A204.1 (cell line): ENCODE measurements around the gene SLC37A1.
"Not testable (repeated sequence)": the region's sequence is repeated elsewhere in the genome, so short reads cannot be mapped to it uniquely, and the experiment has no call there.

ENCODE experiments used
- FAIRE-seq: peaks from 2 replicates; lab custom pipeline; 2012; peaks lifted over from hg19 to GRCh38; lab: Jason Lieb, UNC

The SLC37A1 gene

DNA sequence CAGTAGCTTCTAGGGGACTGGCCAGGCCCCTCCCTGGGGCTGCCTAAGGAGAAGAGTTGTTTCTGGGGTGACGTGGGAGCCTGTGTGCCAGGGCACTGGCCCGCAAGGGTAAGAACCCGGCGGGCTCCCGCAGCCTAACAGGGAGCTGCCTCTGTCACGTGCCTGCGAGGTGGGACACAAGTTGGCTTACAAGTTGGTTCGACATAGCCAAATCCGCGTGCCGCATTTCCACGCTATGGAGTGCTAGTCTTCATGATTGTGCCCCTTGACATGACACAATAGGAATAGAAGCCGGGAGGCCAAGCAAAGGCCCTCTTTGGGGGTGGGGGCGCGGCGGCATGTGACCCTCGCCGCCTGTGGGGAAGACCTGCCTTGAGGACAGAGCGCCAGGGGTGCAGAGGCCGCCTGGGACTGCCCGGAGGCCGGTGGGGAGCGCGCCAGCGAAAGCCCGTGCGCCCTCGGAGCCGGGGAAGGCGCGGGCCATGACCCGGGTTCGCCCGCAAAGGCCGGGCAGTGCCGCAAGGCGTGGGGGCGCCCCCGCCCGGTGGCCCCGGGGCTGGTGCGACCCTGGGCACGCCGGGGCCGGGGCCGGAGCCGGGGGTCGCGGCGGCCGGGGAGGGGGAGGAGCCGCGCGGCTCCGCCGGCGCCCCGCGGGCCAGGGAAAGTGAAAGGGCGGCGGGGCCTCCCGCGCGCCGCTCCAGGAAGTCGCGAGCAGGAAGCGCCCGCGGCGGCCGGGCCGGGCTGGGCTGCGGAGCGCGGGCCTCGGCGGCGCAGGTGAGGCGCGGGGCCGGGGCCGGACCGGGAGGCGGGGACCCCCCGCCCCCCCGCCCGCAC, at the start of gene SLC37A1:
Gene SLC37A1 (plus strand): TSS at position 702 of the 834 bp plus-strand sequence. CDS start 4,603 bp downstream, outside the sequence.
- no peak for FAIRE-seq

DNA sequence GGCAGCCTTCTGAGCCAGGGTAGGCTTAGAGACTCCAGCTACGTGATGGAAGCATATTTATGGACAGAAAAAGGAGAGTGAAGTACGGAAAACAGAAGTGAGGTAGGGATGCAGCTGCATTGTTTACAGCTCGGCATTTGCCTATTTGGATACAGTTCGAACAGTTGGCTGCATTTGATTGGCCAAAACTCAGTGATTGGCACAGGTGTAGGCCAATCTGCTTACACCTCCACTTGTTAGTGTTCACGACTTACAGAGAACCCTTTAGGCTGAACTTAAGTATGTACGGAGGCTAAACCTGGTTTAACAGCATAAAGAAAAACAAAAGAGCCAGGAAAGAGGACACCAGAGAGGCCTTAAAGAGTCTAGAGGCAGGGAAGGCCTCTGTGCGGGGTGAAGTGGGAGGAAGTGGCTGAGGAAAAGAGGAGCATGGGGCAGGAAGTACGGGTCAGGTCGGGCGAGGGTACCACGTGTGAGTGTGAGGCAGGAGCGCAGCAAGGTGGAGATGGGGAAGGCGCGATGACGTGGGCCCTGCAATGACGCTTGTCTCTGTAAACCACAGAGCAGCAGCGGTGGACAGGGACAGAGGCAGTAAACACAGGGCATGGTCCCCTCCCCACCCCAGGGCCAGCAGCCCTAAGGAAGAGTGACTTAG, 49.7 kb upstream of the SLC37A1 start:
- FAIRE-seq = no peak

DNA sequence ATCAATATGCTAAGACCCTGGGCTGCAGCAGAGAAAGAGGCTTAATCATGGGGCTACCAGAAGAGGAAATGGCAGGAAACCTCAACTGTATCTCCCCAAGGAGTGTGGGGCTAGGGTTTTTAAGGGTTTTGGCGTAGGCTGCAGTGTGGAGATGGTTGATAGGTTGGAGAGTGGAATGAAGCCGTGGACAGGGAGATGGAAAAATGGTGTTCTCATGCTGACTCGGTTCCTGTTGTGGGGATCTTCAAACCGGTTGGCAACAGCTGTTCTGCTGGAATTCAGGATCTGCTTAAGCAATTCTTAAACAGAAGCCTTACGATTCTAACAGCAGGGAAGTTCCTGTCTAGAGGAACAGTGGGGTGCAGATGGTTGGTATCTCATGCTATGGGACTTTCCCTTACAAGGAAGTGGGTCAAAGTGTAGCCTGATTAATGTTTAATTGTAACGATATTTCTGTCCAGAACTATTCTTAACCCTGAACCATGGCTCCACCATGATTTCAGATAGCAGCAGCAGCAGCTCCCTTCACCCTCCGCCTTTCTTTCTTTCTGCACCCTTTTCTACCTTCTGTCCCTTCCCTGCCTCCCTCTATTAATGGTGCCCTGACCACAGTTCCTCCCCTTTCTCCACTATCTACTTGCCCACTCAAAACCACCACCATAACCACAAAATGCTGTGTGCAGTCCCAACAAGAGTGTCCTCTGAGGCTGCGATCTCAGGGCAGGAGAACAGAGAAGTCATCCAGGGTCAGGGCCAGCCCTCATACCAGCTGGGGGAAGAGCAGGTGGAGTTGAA, 48.4 kb upstream of the SLC37A1 start:
- no peak for FAIRE-seq

DNA sequence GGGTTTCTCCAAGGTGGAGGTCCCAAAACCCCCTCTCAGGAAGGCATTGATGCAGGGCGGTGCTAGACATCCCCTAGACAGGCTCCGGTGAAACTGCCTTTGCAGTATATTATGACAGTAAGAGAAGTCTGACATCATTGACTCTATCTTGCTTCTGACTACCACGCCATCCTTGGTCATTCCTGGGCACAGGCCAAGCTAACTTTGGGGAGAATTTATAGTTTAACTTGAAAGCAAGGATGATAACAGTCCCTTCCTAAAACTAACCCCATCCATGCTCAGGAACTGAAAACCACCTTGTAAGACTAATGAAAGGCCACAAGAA, 47.9 kb upstream of the SLC37A1 start:
- FAIRE-seq = no peak

DNA sequence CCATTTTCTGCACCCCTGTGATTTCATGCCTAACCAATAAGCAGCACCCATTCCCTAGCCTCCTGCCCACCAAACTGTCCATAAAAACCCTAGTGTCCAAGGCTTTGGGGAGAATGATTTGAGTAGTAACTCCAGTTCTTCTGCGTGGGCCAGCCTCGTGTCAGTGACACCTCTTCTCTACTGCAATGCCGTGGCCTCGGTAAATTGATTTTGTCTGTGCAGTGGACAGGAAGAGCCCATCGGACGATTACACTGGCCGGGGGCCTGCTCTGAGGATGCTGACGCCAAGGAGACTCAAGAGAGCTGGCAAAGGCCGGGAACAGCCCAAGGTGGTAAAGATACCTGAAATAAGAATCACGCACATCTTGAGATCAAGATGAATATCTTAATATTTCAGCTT, 47.0 kb upstream of the SLC37A1 start:
- FAIRE-seq = no peak

DNA sequence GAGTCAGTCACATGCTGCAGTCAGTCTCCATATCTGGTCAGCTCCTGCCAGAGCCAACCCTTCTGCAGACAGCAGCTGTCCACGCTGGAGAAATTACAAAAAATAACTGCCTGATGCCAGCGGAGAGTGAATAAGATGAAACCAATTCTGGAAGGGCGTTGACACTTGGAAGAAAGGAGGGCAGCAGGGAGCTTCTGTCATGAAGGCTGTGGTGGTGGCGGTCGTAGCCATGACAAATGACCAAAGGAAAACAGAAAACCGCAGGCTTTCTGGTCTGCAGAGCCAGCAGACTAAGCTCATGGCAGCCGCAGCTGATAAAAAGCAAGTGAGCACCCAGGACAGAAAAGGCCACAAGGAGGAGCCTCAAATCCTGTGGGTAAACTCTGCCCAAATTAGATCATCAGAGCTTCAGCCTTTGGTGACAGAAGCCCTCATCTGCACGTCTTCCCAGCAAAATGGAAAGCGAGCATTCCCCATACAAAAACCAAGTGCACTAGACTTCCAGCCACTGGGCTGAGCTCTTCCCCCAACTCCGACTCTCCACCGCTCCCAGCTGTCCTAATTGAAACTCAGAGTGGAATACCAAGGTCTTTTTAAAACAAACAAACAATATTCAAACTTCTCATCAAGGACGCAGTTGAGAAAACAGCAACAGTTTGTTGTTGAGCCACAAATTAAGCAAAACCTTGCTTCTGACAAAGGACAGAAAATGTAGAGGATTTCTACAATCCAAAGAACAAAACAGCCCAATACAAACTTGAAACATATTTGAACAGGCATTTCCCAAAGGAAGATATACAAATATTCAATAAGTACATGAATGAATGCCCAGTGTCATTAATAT, 46.3 kb upstream of the SLC37A1 start:
- no peak for FAIRE-seq

DNA sequence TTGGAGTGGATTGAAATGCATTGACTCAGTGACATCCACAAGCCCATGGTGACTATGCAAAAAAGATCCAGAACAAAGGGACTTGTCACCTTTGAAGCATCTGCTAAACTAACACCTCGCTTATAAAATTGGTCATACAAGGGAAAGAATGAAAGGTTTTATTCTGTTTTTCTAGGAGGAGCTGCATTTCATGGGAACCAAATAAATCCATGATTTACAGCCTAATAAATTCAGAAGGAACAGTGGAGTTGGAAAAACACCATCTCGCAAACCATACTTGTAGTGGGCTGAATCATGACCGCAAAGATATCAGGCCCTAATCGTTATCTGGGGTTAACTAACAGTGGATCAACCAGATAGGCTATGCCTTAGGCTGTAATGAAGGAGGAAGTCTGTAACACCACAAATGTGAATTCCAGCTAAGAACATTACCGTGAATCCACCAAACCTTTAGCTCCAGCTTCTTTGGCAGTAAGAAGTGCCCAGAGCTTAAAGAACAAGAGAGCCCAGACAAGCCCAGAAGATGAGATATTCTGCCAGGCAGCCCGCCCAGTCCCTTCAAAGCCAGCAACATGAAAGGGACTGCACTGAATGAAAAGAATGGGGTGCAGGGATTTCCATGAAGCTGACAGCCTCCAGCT, 45.0 kb upstream of the SLC37A1 start:
- no peak for FAIRE-seq

DNA sequence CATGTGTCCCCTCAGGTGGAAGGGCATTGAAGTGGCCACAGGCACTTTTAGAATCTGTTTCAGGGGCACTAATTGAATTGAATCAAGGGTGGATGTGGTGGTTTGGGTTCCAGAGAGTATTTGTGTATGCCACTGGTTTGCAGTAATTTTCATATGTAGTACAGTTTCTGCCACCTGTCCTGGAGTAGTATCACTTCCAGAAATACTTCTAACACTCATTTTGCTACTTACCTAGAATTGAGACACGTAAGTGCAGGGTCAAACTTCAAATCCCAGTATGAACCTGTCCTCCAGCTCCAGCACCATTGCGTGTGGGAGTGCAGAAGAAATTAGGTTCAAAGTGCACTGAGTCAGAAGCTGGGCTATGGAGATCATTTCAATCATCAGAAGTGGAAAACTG, 44.4 kb upstream of the SLC37A1 start:
- no peak for FAIRE-seq

DNA sequence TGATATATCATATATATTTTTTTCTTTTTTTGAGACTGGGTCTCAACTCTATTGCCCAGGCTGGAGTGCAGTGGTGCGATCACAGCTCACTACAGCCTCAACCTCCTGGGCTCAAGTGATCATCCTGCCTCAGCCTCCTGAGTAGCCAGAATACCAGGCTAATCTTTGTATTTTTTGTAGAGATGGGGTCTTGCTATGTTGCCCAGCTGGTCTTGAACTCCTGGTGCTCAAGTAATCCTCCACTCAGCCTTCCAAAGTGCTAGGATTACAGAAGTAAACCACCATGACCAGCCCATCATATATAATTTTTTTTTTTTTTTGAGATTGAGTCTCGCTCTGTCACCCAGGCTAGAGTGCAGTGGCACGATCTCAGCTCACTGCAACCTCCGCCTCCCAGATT, 43.9 kb upstream of the SLC37A1 start:
- not testable (repeated sequence) for FAIRE-seq

DNA sequence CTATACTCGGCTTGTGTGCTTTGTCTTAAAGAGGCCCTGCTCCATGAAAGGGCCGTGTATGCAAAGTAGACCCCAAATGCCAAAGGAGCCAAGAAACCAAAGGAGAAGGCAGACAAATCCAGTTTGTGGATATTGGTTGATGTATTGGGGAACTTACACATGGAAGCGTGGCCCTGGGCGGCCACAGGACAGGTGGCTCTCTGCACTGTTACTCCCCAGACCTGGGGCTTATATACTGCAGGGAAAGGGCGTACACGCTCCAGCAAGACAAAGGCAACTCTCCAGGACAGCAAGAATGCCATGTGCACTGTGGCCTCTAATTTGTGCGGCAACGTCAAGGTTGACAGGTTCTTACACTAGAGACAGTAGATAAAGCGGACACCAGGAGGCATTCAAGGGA, 42.4 kb upstream of the SLC37A1 start:
- no peak for FAIRE-seq

DNA sequence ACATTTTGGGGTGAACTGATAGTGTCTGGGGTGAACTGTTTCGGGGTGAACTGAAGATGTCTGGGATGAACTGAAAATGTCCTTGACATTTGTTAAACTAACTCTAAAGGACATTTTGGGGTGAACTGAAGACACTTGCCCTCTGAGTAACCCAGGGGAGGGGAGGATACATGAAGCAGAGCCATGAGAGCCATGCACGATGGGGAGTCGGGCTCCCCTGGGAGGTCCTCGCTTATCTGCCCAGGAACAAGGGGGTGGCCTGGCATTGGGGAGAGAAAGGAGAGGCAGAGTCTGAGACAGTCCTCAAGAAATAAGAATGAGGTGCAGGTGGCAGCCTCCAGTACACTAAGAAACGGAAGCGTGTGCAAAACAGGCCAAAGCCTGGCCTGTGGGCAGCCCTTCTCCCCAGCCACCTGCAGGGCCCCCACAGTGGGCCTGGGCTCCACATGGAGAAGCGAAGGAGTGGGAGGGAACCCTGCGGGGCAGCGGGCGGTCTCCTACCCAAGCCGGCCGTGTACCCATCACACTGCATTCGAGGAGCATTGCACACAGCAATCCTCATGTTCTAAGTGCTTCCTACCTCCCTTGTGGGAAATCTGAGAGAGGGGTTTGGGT, 41.8 kb upstream of the SLC37A1 start:
- no peak for FAIRE-seq

DNA sequence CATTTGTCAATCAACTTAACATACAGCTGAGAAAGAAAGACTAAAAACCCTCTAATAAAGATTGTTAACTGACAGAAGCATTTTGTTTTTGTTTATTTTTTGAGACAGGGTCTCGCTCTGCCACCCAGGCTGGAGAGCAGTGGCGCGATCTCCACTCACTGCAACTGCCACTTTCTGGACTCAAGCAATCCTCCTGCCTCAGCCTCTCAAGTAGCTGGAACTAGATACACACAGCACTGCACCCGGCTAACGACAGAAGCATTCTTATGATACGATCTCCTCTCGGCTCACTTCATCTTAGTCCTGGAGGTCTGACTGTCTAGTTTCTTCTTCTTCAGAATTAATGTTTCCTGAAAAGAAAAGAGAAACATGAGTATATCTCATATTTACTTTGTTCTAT, 41.1 kb upstream of the SLC37A1 start:
- no peak for FAIRE-seq

DNA sequence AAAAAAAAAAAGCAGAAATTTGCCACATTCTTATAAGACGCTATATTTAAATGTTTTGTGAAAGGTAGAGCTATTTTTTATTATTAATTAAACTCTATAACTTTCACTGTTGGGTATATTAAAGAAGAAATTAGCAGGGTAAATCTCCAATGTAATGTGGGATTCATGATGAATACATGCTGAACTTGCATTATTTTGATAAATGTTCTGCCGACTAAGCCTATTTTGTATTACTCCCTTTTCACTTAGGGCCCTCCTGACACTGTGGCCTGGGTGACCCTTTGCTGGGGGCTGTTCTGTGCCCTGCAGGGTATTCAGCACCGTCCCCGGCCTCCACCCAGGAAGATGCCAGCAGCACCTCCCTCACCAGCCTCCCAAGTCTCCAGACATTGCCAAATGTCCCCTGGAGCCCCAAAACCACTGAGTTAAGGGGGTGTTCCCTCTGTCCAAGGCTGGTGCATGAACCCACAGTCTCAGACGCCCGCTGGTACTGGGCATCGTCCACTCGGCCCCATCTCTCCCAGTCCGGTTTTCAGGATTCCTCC, 40.1 kb upstream of the SLC37A1 start:
- no peak for FAIRE-seq

DNA sequence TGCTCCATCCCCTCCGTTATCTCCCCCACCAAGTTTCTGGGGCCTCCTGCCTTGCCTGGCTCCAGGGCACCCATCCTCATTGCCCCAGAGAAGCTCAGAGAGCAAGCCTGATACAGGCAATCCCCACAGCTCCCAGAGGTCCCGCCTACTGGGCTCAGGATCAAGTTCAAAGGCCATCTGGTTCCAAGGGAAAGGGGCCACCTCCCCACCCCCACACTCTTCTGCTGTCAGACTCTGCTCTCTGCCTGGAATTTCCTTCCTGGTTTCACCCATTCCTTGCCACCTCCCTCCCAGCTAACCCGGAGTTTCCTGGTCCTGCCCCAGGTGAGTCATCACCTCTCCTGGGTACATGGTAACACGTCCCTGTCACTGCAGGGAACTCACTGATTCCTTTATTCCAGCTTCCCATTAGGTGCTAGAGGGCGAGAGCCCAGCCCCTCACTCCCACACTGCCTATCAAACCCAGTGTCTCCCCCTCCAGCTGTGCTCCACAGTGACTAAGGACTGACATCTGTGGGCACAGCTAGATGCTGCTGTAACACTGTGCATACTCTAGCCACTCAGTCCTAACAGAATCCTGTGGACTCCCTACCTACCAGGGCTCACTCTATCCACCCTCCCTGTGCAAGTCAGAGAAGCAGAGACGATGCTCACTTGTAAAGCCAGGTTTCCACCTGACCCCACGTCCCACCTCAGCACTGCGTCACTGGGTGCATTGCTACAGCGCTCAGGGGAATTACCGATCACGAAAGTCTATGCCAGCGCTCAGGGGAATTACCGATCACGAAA, 39.4 kb upstream of the SLC37A1 start:
- no peak for FAIRE-seq

DNA sequence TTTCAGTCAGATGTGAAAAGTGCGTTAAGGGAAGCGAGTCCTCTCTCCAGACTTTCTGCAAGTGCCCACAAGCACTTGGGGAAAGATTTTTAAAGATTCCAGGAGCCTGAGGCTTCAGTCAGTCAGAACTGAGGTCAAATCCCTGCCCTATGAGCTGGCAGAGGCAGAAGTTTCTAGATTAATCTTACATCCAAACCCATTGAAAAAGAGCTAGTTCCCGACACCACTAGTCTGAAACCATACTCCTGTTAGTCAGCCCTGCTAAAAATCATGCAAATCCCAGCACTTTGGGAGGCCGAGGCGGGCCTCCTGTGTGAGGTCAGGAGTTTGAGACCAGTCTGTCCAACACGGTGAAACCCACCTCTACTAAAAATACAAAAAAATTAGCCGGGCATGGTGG, 38.6 kb upstream of the SLC37A1 start:
- FAIRE-seq = no peak

DNA sequence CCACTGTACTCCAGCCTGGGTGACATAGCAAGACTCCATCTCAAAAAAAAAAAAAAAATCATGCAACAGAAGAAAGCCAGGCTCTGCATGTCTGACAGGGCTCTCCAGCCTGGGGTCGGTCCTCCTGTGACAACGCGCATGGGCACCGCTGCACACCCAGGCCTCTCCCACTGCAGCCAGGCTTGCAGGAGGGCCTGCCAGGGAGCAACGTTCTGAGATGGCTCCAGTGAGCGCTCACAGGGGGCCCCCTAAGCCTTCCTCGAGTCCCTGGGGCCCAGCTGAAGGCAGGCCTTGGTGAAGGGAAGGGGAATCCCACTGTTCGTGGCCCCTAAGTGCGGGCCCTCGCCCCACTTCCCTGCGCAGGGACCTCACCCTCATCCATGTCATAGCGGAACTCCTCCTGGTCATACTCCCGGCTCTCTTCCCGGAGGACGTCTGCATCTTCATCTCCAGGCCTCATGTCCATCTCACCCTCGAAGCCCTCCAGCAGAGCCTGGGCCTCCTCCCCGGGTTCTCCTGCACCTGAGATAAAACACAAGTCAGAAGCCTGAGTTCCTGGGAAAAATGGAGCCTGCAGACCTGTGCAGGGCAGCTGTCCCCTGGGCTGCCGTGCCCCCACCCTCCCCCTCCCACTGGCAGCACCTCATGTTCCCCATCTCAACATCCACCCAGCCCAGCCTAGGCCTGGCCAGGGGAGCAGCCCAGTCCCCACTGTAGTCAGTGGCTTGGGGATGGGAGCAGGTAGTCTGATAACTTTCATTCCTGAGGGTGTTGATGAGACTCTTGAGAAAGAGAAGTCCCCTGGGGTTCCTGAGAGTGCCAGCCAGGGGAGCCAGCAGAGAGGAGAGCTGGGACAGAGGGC, 37.9 kb upstream of the SLC37A1 start:
- no peak for FAIRE-seq

DNA sequence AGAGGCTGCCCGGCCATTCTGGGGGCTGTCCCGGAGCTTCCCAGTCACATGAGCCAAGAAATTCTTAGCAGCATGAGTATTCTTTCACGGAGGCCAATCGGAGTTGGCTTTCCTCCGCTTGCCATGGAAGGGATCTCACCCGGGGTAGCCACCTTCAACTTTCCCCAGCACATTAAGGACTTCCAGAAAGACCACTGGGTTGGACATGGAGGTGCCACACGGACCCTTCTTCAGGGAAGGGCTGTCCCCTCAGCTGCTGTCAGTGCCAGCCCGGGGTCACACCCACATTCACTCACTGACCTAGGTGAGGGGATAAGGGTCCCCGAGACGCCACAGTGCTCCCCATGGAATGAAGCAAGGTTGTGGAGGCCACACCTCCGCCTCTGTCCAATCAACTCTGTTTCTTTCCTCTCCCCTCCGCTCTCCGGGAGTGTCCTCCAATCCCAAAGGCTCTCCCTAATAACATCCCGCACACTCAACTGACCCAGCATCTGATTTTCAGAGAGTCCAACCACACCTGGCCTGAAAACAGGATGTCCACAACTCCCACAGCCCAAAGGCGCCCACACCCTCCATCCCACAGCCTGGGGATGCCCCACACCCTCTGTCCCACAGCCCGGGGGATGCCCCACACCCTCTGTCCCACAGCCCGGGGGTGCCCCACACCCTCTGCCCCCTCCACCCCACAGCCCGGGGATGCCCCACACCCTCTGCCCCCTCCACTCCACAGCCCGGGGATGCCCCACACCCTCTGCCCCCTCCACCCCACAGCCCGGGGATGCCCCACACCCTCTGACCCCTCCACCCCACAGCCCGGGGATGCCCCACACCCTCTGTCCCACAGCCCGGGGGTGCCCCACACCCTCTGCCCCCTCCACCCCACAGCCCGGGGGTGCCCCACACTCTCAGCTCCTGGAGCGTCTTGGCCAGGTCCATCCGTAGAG, 37.0 kb upstream of the SLC37A1 start:
- FAIRE-seq = no peak

DNA sequence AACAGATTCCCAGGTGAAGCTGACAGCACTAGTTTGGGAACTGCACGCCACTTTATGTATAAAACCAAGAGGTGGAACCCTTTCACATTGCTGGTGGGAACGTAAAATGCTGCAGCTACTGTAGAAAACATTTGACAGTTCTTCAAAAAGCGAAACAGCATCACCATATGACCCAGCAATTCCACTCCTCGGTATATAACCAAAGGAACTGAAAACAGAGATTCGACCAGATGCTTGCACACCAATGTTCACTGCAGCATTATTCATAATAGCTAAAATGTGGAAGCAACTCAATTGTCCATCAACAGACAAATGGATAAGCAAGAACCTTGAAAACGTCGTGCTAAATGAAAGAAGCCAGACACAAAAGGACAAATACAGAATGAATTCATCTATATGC, 35.1 kb upstream of the SLC37A1 start:
- no peak for FAIRE-seq
